GM18526 (cell line): ENCODE measurements around the gene CPT1B.
A peak's percentile ranks its signal among the peaks of the same experiment; 100 is the strongest.

Source experiments
- POLR2A ChIP-seq: IDR thresholded peaks from 3 replicates; pipeline ENCODE4 v1.6.1; 2011; ENCODE audit not compliant: insufficient read length; ENCODE audit errors: extremely low read depth

The CPT1B gene

GRCh38 chr22:50577987-50578775 is at the start of gene CPT1B:
TSS of gene CPT1B (minus strand) at chr22:50578427. CDS start at chr22:50577915, 512 bp downstream.
- no peak for TF ChIP-seq POLR2A

- no peak for TF ChIP-seq POLR2A
Measured at GRCh38 chr22:50626850-50627641, 48.8 kb upstream of the CPT1B start.

DNA sequence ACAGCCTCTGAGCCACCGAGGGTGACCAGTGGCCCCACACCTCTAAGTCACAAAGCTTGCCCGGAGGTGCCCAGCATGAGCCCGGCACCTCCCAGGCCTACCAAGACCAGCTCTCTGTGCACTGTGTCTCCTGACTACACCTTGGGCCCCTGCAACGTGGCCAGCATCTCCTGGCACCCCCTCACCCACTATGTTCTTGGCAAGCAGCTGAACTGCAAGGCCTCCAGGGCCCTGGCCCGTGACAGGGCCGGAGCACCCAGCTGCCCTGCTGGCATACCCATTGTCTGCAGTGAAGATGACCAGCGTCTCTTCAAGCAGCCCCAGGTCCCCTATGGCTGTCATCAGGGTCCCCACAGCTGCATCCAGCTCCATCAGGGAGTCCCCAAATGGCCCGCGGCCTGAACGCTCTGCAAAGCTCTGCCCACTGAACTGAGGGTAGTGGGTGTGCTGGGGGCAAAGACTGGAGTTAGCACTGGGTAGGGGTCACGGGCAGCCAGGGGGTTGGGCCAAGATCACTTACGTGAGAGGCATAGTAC is 48.2 kb upstream of the CPT1B start:
- TF ChIP-seq POLR2A: no peak

- no peak for TF ChIP-seq POLR2A
Measured at GRCh38 chr22:50625568-50626313, 47.5 kb upstream of the CPT1B start.

DNA sequence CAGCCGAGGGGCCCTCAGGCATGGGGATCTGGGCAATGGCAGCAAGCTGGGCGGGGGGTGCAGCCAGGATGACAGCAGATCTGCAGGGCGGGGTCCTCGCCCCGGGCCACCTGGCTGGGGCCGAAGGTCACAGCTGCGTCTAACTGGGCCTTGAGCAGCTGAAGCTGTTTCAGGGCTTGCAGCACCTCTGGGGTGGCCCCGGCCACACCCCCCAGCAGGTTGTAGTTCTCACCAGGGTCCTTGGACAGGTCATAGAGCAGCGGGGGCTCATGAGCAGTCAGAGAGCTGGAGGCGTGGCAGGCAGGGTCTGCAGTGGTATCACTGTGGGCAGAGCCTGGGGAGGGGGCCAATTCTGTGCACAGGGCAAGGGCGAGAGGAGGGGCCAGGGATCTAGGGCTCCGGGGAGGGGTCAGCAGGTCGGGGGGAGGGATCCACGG is 46.9 kb upstream of the CPT1B start:
- TF ChIP-seq POLR2A: no peak

- TF ChIP-seq POLR2A: no peak
Measured at GRCh38 chr22:50624347-50625130, 46.3 kb upstream of the CPT1B start.

- TF ChIP-seq POLR2A: no peak
Measured at GRCh38 chr22:50622723-50623327, 44.6 kb upstream of the CPT1B start.

- no peak for TF ChIP-seq POLR2A
Measured at GRCh38 chr22:50621948-50622722, 43.9 kb upstream of the CPT1B start.

GRCh38 chr22:50621356-50621880 is 43.2 kb upstream of the CPT1B start:
- peak; percentile 46 for TF ChIP-seq POLR2A

DNA sequence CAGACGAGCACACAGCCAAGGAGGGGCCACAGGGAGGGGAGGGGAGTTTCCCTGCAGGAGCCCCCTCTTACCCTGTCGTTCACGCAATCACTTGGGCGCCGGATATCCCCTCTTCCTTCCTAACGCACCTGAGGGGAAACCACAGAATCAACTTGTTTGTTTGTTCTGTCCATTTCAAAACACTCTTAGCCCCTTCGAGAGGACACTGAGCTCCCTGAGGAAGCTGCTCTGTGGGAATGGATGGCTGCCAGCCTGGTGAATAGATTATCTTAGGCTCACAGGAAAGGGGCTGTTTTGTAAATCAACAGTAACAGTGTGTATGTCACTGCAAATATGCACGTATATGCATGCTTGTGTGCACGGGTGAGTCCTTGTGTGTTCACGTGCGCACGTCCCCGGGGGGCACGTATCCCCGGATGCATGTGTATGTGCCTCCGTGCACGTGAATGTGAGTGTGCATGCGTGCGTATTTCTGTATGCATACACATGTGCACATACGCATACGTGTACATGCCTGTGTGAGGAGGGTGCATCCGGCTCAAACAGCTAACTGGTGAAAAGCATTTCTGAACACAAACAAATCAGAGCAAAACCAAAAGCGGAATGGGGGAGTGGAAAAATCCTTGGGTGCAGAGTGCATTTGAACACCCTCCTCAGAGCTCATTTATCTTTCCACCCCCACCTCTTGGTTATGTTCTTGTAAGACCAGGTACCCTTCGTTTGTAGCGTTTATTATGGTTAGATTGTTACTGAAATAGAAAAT is 42.5 kb upstream of the CPT1B start:
- no peak for TF ChIP-seq POLR2A

GRCh38 chr22:50613291-50613981 is 35.2 kb upstream of the CPT1B start:
- no peak for TF ChIP-seq POLR2A

DNA sequence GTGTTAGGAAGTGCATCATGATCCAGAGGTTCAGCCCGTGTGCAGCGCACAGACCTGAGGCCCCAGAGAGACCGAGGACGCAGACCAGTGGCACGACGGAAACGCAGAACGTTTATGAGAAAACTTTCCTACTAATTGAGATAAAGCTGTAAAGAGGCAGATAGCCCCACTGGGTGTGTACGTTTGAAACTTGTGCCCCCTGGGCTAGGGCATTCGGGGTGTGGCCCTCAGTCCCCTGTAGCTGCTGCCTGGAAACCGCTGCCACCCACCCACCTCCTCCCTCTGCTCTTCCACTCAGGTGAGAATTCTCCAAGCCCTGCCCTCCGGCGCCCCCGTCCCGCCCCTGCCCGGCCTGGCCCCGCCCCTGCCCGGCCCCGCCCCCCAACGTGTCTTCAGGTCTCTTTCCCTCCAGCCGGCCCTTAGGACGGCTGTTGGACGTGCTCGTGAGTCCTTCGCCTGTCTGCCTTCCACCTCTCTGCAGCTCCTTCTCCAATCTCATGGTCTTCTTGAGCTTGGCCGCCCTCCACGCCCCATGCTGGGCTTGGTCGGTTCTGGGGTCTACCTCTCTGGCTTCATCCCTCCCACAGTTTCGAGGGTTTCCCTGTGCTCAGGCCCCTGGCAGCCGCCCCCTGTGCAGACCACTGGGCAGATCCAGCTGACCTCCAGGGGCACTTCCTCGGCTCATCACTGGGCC is 34.4 kb upstream of the CPT1B start:
- no peak for TF ChIP-seq POLR2A

DNA sequence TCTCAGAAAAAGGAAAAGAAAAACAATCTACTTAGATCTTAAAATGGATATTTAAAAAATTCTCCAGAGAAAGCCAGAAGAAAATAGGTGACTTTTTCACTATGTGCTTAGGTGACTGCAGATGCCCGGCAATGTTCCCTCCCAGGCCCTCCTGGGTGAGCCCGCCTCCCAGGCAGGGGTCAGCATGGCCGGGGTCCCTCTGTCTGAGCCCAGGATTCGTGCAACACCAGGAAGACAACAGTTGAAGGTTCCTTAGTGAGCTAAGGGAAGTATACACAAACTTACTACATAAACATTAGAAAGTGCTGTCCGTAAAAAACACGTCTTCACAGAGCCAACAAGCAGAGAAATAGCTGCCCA is 33.9 kb upstream of the CPT1B start:
- TF ChIP-seq POLR2A: no peak
